Transverse colon (tissue), 4 donors: ENCODE results near the gene CKB.

ENCODE experiments used
- POLR2A ChIP-seq: fragments of 450-650 bp; IDR thresholded peaks from one replicate; pipeline ENCODE4 v1.6.1; 2016; ENCODE audit warnings: antibody characterized with exemption, mild to moderate bottlenecking, moderate library complexity
- POLR2AphosphoS5 ChIP-seq, 3 donors: sonication (generic); formaldehyde crosslinking; IDR thresholded peaks; one replicate each; pipeline ENCODE4 v1.6.1; 2016; ENCODE audit warnings: antibody characterized with exemption in 3 of 3
- TF ChIP-seq, protein P1 (sequence below), 5 experiments: fragments of 200-600 bp in 3 of 5; fragments of 450-650 bp in 2 of 5; sonication (generic) in 3 of 5; IDR thresholded peaks; 1 replicate in 2 of 5; 2 replicates in 3 of 5; pipeline ENCODE4 v1.5.1; 2016 to 2017; ENCODE audit warnings: antibody characterized with exemption in 5 of 5, inconsistent platforms in 3 of 5, mild to moderate bottlenecking in 2 of 5, moderate library complexity in 1 of 5

DNA sequence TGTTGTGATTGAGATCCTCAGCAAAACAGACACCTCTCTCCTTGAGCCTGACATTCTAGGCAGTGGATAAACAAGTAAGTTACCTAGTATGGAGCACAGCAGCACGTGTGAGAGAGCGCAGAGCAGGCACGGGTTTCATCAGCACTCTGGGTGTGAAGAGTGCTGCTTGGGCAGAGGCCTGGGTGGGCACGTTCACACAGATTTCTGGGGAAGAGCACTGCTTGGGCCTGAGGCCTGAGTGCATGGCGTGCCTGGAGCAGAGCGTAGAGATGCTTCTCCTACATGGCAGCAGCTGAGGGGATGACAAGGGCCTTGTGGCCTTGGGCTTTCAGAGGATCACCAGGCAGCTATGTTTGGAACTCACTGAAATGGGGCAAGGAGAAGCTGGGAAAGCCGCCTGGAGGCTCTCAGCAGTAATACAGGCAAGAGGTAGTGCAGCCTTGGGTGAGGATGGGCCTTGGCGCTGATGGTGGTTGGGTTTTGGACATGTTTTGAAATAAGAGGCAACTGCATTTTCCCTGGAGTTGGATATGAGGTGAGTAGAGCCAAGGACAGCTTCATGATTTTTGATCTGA lies 17.6 kb downstream of the CKB start:
- TF ChIP-seq POLR2AphosphoS5 (IDR thresholded peaks at IDR 0.05) (no peak), POLR2A (no peak)
- TF ChIP-seq, protein P1, sequence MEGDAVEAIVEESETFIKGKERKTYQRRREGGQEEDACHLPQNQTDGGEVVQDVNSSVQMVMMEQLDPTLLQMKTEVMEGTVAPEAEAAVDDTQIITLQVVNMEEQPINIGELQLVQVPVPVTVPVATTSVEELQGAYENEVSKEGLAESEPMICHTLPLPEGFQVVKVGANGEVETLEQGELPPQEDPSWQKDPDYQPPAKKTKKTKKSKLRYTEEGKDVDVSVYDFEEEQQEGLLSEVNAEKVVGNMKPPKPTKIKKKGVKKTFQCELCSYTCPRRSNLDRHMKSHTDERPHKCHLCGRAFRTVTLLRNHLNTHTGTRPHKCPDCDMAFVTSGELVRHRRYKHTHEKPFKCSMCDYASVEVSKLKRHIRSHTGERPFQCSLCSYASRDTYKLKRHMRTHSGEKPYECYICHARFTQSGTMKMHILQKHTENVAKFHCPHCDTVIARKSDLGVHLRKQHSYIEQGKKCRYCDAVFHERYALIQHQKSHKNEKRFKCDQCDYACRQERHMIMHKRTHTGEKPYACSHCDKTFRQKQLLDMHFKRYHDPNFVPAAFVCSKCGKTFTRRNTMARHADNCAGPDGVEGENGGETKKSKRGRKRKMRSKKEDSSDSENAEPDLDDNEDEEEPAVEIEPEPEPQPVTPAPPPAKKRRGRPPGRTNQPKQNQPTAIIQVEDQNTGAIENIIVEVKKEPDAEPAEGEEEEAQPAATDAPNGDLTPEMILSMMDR (IDR thresholded peaks at IDR 0.05) = no peak
